ENCODE measurements around the gene PDE10A.

DNA sequence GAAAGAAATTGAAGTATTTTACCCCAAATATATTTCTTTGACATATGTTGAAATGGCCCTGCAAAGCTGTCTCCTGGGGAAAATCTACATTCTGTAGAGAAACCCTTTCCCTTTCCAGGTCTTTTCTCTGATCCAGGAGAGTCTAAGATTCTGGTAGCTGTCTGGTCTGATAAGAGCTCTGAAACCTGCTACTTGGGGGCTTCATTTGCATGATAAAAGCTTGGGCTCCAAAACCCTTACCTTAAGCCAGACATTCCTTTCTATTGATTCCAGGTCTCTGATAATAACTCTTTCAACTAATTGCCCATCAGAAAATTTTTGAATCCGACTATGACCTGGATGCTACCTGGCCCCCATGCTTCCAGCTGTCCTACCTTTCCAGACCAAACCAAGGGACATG lies 184.5 kb downstream of the PDE10A start:
- TF ChIP-seq ZNF274 (IDR thresholded peaks at IDR 0.05; ENCODE audit: low read depth, low read length) (no peak), YY1 (IDR thresholded peaks at IDR 0.05; ENCODE audit: insufficient read depth, insufficient read length) (no peak), SUZ12 (IDR thresholded peaks at IDR 0.05; ENCODE audit: extremely low read depth, insufficient read depth, insufficient read length) (no peak)

Data from NT2/D1 (cell line).